IMR-90 (cell line): Measurements from ENCODE around the gene TSHZ3. TPM values are rescaled to one million over a fixed set of nuclear protein-coding genes. Genes with fewer than 3 reads are reported as not detected.
A peak's percentile ranks its signal among the peaks of the same experiment; 100 is the strongest.

Experiments
- ATAC-seq: fragments of 200-7000 bp; cut with Tn5 transposase; 2 replicates; pipeline ENCODE4 v1.9.1; 2020; ENCODE audit warnings: low read depth, mild to moderate bottlenecking, moderate library complexity
- BruUV-seq: library from RNA; stranded (reverse); fragments of 400-500 nt; replicated peaks from 2 replicates; lab custom pipeline; 2021; lab: Mats Ljungman, UMichigan
- CTCF ChIA-PET: fragments of 300-600 bp; formaldehyde crosslinking; extraction: SDS; loops from one replicate; lab custom pipeline; 2021; ENCODE audit warnings: antibody characterized with exemption; lab: Yijun Ruan, JAX
- POLR2A ChIA-PET: fragments of 300-600 bp; sonication (Branson Sonifier 250); formaldehyde crosslinking; loops from one replicate; lab custom pipeline; 2022; ENCODE audit warnings: antibody characterized with exemption; ENCODE audit not compliant: unreplicated experiment; lab: Charles Lee
- DNase-seq: peaks from one replicate; pipeline ENCODE4 v3.0.0; 2013
- H2AFZ ChIP-seq: replicated peaks from 2 replicates; pipeline ENCODE3; 2013; ENCODE audit warnings: low read length, mild to moderate bottlenecking; ENCODE audit not compliant: poor library complexity
- H2AK5ac ChIP-seq: 2 replicates; pipeline ENCODE4 v1.6.1; 2013; ENCODE audit warnings: low read depth, low read length, inconsistent platforms
- H2AK9ac ChIP-seq: replicated peaks from 2 replicates; pipeline ENCODE3; 2013; ENCODE audit warnings: mild to moderate bottlenecking, low read depth, low read length, moderate library complexity; ENCODE audit not compliant: poor library complexity
- H2BK120ac ChIP-seq: 2 replicates; pipeline ENCODE4 v1.6.1; 2013; ENCODE audit warnings: low read depth, low read length, inconsistent platforms
- H2BK15ac ChIP-seq: 3 replicates; pipeline ENCODE4 v1.6.1; 2013; ENCODE audit warnings: low read depth, low read length, inconsistent platforms
- H2BK20ac ChIP-seq: 2 replicates; pipeline ENCODE4 v1.6.1; 2013; ENCODE audit warnings: low read depth, mild to moderate bottlenecking, inconsistent platforms, low read length, moderate library complexity
- H2BK5ac ChIP-seq: 2 replicates; pipeline ENCODE4 v1.6.1; 2013; ENCODE audit warnings: mild to moderate bottlenecking, low read depth, low read length, inconsistent platforms; ENCODE audit not compliant: poor library complexity, severe bottlenecking
- H3K14ac ChIP-seq: replicated peaks from 2 replicates; pipeline ENCODE4 v1.6.1; 2013; ENCODE audit warnings: low read depth, low read length, inconsistent platforms
- H3K18ac ChIP-seq: 2 replicates; pipeline ENCODE4 v1.6.1; 2013; ENCODE audit warnings: low read depth, low read length, control low read depth
- H3K23ac ChIP-seq: 2 replicates; pipeline ENCODE4 v1.6.1; 2013; ENCODE audit warnings: low read depth, low read length, inconsistent platforms
- H3K27ac ChIP-seq: 2 replicates; pipeline ENCODE4 v1.5.1; 2013; ENCODE audit warnings: mild to moderate bottlenecking, control low read depth, low read length; ENCODE audit not compliant: insufficient read depth
- H3K27me3 ChIP-seq: 2 replicates; pipeline ENCODE4 v1.6.1; 2013; ENCODE audit warnings: low read length; ENCODE audit not compliant: control insufficient read depth, insufficient read depth
- H3K36me3 ChIP-seq: 2 replicates; pipeline ENCODE4 v1.6.1; 2013; ENCODE audit warnings: low read length, mixed read lengths; ENCODE audit not compliant: control insufficient read depth, insufficient read depth
- H3K4ac ChIP-seq: 2 replicates; pipeline ENCODE4 v1.6.1; 2013; ENCODE audit warnings: low read depth, low read length, inconsistent platforms
- H3K4me1 ChIP-seq: 2 replicates; pipeline ENCODE4 v1.6.1; 2013; ENCODE audit warnings: low read length, mixed read lengths; ENCODE audit not compliant: control insufficient read depth, insufficient read depth
- H3K4me2 ChIP-seq: 2 replicates; pipeline ENCODE4 v1.6.1; 2013; ENCODE audit warnings: low read depth, mild to moderate bottlenecking, control low read depth, low read length, moderate library complexity
- H3K4me3 ChIP-seq: 2 replicates; pipeline ENCODE4 v1.5.1; 2013; ENCODE audit warnings: low read depth, mild to moderate bottlenecking, control low read depth, low read length, moderate library complexity; ENCODE audit not compliant: insufficient read depth
- H3K56ac ChIP-seq: 2 replicates; pipeline ENCODE4 v1.6.1; 2013; ENCODE audit warnings: low read length, inconsistent platforms; ENCODE audit not compliant: insufficient read depth; ENCODE audit errors: extremely low read depth
- H3K79me1 ChIP-seq, 2 experiments: 2 replicates each; pipeline ENCODE4 v1.6.1; 2013; ENCODE audit warnings: low read length in 2 of 2, inconsistent platforms in 1 of 2, low read depth in 1 of 2
- H3K9ac ChIP-seq: 2 replicates; pipeline ENCODE4 v1.6.1; 2013; ENCODE audit warnings: low read depth, low read length, control low read depth
- H3K9me1 ChIP-seq: 2 replicates; pipeline ENCODE4 v1.6.1; 2013; ENCODE audit warnings: low read length, inconsistent platforms; ENCODE audit not compliant: insufficient read depth
- H3K9me3 ChIP-seq: 2 replicates; pipeline ENCODE4 v1.6.1; 2013; ENCODE audit warnings: low read length; ENCODE audit not compliant: control insufficient read depth, insufficient read depth
- H4K20me1 ChIP-seq: 2 replicates; pipeline ENCODE4 v1.6.1; 2013; ENCODE audit warnings: low read length, inconsistent platforms; ENCODE audit not compliant: insufficient read depth
- H4K5ac ChIP-seq: 2 replicates; pipeline ENCODE4 v1.6.1; 2013; ENCODE audit warnings: mild to moderate bottlenecking, low read depth, low read length, control low read depth
- H4K8ac ChIP-seq, 2 experiments: 2 replicates each; pipeline ENCODE4 v1.6.1; 2013; ENCODE audit warnings: low read depth in 2 of 2, low read length in 2 of 2, control low read depth in 1 of 2, inconsistent platforms in 1 of 2
- H4K91ac ChIP-seq: 2 replicates; pipeline ENCODE4 v1.6.1; 2013; ENCODE audit warnings: low read depth, low read length, inconsistent platforms; ENCODE audit not compliant: insufficient read depth
- CEBPB ChIP-seq: IDR thresholded peaks from 2 replicates; pipeline ENCODE4 v1.6.1; 2012; ENCODE audit warnings: low read depth, low read length, improper control_type of control experiment
- ELK1 ChIP-seq: fragments of 150-350 bp; IDR thresholded peaks from 2 replicates; pipeline ENCODE4 v1.6.1; 2016; ENCODE audit warnings: low read depth, mild to moderate bottlenecking, low read length, moderate library complexity, borderline replicate concordance
- FOS ChIP-seq: fragments of 150-350 bp; IDR thresholded peaks from 2 replicates; pipeline ENCODE4 v1.6.1; 2016; ENCODE audit warnings: low read depth, low read length
- NFE2L2 ChIP-seq: fragments of 150-350 bp; IDR thresholded peaks from 2 replicates; pipeline ENCODE4 v1.6.1; 2016; ENCODE audit warnings: low read depth, mild to moderate bottlenecking, low read length
- POLR2A ChIP-seq: IDR thresholded peaks from 2 replicates; pipeline ENCODE4 v1.6.1; 2012; ENCODE audit warnings: mild to moderate bottlenecking, low read depth, low read length
- RAD21 ChIP-seq: IDR thresholded peaks from 2 replicates; pipeline ENCODE4 v1.6.1; 2012; ENCODE audit warnings: low read length, improper control_type of control experiment
- RFX5 ChIP-seq: IDR thresholded peaks from 2 replicates; pipeline ENCODE4 v1.8.0; 2012; ENCODE audit warnings: low read depth, mild to moderate bottlenecking, low read length, moderate library complexity
- SMC3 ChIP-seq: fragments of 150-350 bp; IDR thresholded peaks from 2 replicates; pipeline ENCODE4 v1.6.1; 2016; ENCODE audit warnings: low read depth, mild to moderate bottlenecking, antibody characterized with exemption, low read length, moderate library complexity
- USF2 ChIP-seq: fragments of 150-350 bp; IDR thresholded peaks from 2 replicates; pipeline ENCODE4 v1.6.1; 2017; ENCODE audit warnings: mild to moderate bottlenecking, antibody characterized with exemption, low read length, low read depth
- WGBS, 2 experiments: methylation state at CpG; one replicate each; pipeline versions ENCODE4 v1.1.5 to v1.1.7; 2013; ENCODE audit warnings: missing lambda C conversion rate in 2 of 2; ENCODE audit not compliant: insufficient read length in 1 of 2; ENCODE audit errors: extremely low coverage in 2 of 2; 5-methylcytosine and 5-hydroxymethylcytosine counted together
- dilution Hi-C: fragments of 300-500 bp; cut with HindIII; formaldehyde crosslinking; loops from one replicate; pipeline ENCODE4 v1.14.3; 2018; ENCODE audit warnings: low sequenced_read_pairs; ENCODE audit not compliant: unreplicated experiment
- in situ Hi-C: fragments of 300-500 bp; cut with MboI; formaldehyde crosslinking; loops from 3 replicates; pipeline ENCODE4 v1.14.3; 2019; ENCODE audit warnings: low sequenced_read_pairs, inconsistent platforms, mixed read lengths
- intact Hi-C: fragments of 100-400 bp; cut with micrococcal nuclease; formaldehyde crosslinking; loops from 2 replicates; pipeline ENCODE4 v1.10.0; 2022
- polyA plus RNA-seq, 3 experiments: library from polyadenylated mRNA; depleted of rRNA; stranded (reverse); fragments of >200 nt; gene quantifications; 2 replicates each; pipeline ENCODE4 v1.2.3, GENCODE V29; 2012; ENCODE audit warnings: low replicate concordance in 1 of 3
- total RNA-seq: library from RNA; depleted of rRNA; stranded (reverse); fragments of >200 nt; gene quantifications from 2 replicates; pipeline ENCODE4 v1.2.3, GENCODE V29; 2012

The TSHZ3 gene
- total and polyA plus RNA-seq, 2 of the 4 experiments (the other 2 are of a cell fraction): 8.1 to 13.0 TPM

- no CpG with 5 or more reads among the region's 4 CpGs for WGBS, 2 experiments
- Histone ChIP-seq H2AK9ac (no peak overlapping the region), H3K27ac (peak overlapping the region; percentile 52; the same call in 1 of the 2 replicates), H3K4ac (peak overlapping the region; percentile 32; the same call in 1 of the 2 replicates), H3K27me3 (no peaks in the 10 kb centered on the region), H2BK5ac (peak overlapping the region; percentile 94), H3K79me1 (no peaks in the 10 kb centered on the region), H3K9ac (no peak overlapping the region; the same call in 1 of the 2 replicates), H3K4me2 (peak overlapping the region; percentile 81; the same call in 1 of the 2 replicates), H2AFZ (no peak overlapping the region), H2BK120ac (peak overlapping the region; percentile 63), H3K56ac (peak overlapping the region; percentile 13; the same call in 1 of the 2 replicates), H3K18ac (peak overlapping the region; percentile 89; the same call in 1 of the 2 replicates), H2AK5ac (no peak overlapping the region), H3K36me3 (no peaks in the 10 kb centered on the region), H4K8ac (peak overlapping the region; percentile 45 to 77; a peak in 3 of 4 replicates), H3K14ac (0 out of 2 replicates have a peak overlapping the region, but pooled peaks have one; percentile 12), H2BK15ac (peak overlapping the region; percentile 62; the same call in 2 of the 3 replicates), H3K23ac (peak overlapping the region; percentile 54; the same call in 1 of the 2 replicates), H3K9me1 (no peaks in the 10 kb centered on the region), H3K4me1 (peaks cover 9% of the 10 kb centered on the region), H3K9me3 (no peaks in the 10 kb centered on the region), H3K4me3 (no peak overlapping the region), H4K20me1 (no peaks in the 10 kb centered on the region), H2BK20ac (peak overlapping the region; percentile 67; the same call in 1 of the 2 replicates), H4K5ac (peak overlapping the region; percentile 92; the same call in 1 of the 2 replicates), H4K91ac (peak overlapping the region; percentile 54; the same call in 1 of the 2 replicates)
- TF ChIP-seq RAD21 (no peak), NFE2L2 (no peak), POLR2A (no peak), USF2 (no peak), CEBPB (no peak), FOS (no peak), SMC3 (no peak), RFX5 (no peak), ELK1 (no peak)
- POLR2A ChIA-PET: interaction anchor here (0.6 kb wide), 1 partner anchor 30 kb away, joined by 17 read pairs; no protein-coding TSS in a partner anchor
- intact Hi-C loops (loop anchor here (2.0 kb wide), 2 partner anchors 29 to 117 kb away; no protein-coding TSS in a partner anchor), dilution Hi-C loops (no loop called here), in situ Hi-C loops (loop anchor here (5.0 kb wide), 1 partner anchor 104 kb away; no protein-coding TSS in a partner anchor)
- no peak for DNase-seq
- CTCF ChIA-PET: no interaction called here
- no TSS peak for BruUV-seq
- peak; percentile 51 for ATAC-seq
Measured at GRCh38 chr19:31233295-31233800, 115.9 kb downstream of the TSHZ3 start.
